ENCODE data around the gene ROPN1B. TPM values are rescaled to one million over a fixed set of nuclear protein-coding genes. Genes with fewer than 3 reads are reported as not detected.

The ROPN1B gene
- total RNA-seq, 1 experiment from 2014 or later, result not detected

GRCh38 chr3:126004217-126004616 lies 35.2 kb downstream of the ROPN1B start:
- ChIA-PET CTCF (no interaction called here), POLR2A (no interaction called here)
- no peaks in the 10 kb centered on the region for H3K27me3 Mint-ChIP-seq (ENCODE audit: insufficient read depth, unreplicated experiment)
- peaks cover 5% of the 10 kb centered on the region for H3K4me1 Mint-ChIP-seq (ENCODE audit: insufficient read depth, unreplicated experiment)
- no TSS peak for BruUV-seq (replicated peaks)
- TF ChIP-seq, protein P1, sequence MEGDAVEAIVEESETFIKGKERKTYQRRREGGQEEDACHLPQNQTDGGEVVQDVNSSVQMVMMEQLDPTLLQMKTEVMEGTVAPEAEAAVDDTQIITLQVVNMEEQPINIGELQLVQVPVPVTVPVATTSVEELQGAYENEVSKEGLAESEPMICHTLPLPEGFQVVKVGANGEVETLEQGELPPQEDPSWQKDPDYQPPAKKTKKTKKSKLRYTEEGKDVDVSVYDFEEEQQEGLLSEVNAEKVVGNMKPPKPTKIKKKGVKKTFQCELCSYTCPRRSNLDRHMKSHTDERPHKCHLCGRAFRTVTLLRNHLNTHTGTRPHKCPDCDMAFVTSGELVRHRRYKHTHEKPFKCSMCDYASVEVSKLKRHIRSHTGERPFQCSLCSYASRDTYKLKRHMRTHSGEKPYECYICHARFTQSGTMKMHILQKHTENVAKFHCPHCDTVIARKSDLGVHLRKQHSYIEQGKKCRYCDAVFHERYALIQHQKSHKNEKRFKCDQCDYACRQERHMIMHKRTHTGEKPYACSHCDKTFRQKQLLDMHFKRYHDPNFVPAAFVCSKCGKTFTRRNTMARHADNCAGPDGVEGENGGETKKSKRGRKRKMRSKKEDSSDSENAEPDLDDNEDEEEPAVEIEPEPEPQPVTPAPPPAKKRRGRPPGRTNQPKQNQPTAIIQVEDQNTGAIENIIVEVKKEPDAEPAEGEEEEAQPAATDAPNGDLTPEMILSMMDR (IDR thresholded peaks at IDR 0.05; ENCODE audit: unreplicated experiment), result no peak
- H3K9me3 Mint-ChIP-seq (ENCODE audit: unreplicated experiment), result peaks cover 17% of the 10 kb centered on the region
- no peak overlapping the region for H3K27ac Mint-ChIP-seq (ENCODE audit: low read depth, unreplicated experiment)
- no peak overlapping the region for H3K4me3 Mint-ChIP-seq (ENCODE audit: unreplicated experiment)
- H3K36me3 Mint-ChIP-seq (ENCODE audit: insufficient read depth, unreplicated experiment), result peaks cover 4% of the 10 kb centered on the region
- intact Hi-C loops (cut with micrococcal nuclease), result no loop called here
- DNase-seq (ENCODE audit: unreplicated experiment), result no peak

- peaks cover 13% of the 10 kb centered on the region for H3K9me3 Mint-ChIP-seq (ENCODE audit: unreplicated experiment)
- POLR2A ChIA-PET, result no interaction called here
- intact Hi-C loops (cut with micrococcal nuclease), result no loop called here
- H3K4me3 Mint-ChIP-seq (ENCODE audit: unreplicated experiment), result no peak overlapping the region
- no peak overlapping the region for H3K27ac Mint-ChIP-seq (ENCODE audit: low read depth, unreplicated experiment)
- DNase-seq (ENCODE audit: unreplicated experiment), result no peak
- peaks cover 4% of the 10 kb centered on the region for H3K36me3 Mint-ChIP-seq (ENCODE audit: insufficient read depth, unreplicated experiment)
- CTCF ChIA-PET, result no interaction called here
- peaks cover 5% of the 10 kb centered on the region for H3K4me1 Mint-ChIP-seq (ENCODE audit: insufficient read depth, unreplicated experiment)
- no peaks in the 10 kb centered on the region for H3K27me3 Mint-ChIP-seq (ENCODE audit: insufficient read depth, unreplicated experiment)
- no TSS peak for BruUV-seq (replicated peaks)
- TF ChIP-seq, protein P1 (IDR thresholded peaks at IDR 0.05; ENCODE audit: unreplicated experiment), result no peak
Observed at GRCh38 chr3:126004692-126005091, 35.7 kb downstream of the ROPN1B start.

- intact Hi-C loops (cut with micrococcal nuclease), result no loop called here
- POLR2A ChIA-PET, result no interaction called here
- Mint-ChIP-seq H3K4me3 (ENCODE audit: unreplicated experiment) (no peak overlapping the region), H3K4me1 (ENCODE audit: insufficient read depth, unreplicated experiment) (peaks cover 5% of the 10 kb centered on the region), H3K36me3 (ENCODE audit: insufficient read depth, unreplicated experiment) (peaks cover 4% of the 10 kb centered on the region), H3K9me3 (ENCODE audit: unreplicated experiment) (peaks cover 11% of the 10 kb centered on the region), H3K27ac (ENCODE audit: low read depth, unreplicated experiment) (no peak overlapping the region), H3K27me3 (ENCODE audit: insufficient read depth, unreplicated experiment) (no peaks in the 10 kb centered on the region)
- CTCF ChIA-PET, result no interaction called here
- no TSS peak for BruUV-seq (replicated peaks)
- DNase-seq (ENCODE audit: unreplicated experiment), result peak; percentile 15
- TF ChIP-seq, protein P1 (IDR thresholded peaks at IDR 0.05; ENCODE audit: unreplicated experiment), result no peak
Observed at GRCh38 chr3:126005951-126006350, 37.0 kb downstream of the ROPN1B start.

- H3K4me1 Mint-ChIP-seq (ENCODE audit: insufficient read depth, unreplicated experiment), result peaks cover 5% of the 10 kb centered on the region
- ChIA-PET CTCF (interaction anchor here (0.6 to 0.8 kb wide), 2 partner anchors 10 to 397 kb away, joined by 3 read pairs; no protein-coding TSS in a partner anchor), POLR2A (no interaction called here)
- H3K36me3 Mint-ChIP-seq (ENCODE audit: insufficient read depth, unreplicated experiment), result peaks cover 4% of the 10 kb centered on the region
- intact Hi-C loops (cut with micrococcal nuclease), result no loop called here
- H3K27ac Mint-ChIP-seq (ENCODE audit: low read depth, unreplicated experiment), result no peak overlapping the region
- TF ChIP-seq, protein P1 (IDR thresholded peaks at IDR 0.05; ENCODE audit: unreplicated experiment), result no peak
- no peak overlapping the region for H3K4me3 Mint-ChIP-seq (ENCODE audit: unreplicated experiment)
- H3K9me3 Mint-ChIP-seq (ENCODE audit: unreplicated experiment), result no peaks in the 10 kb centered on the region
- H3K27me3 Mint-ChIP-seq (ENCODE audit: insufficient read depth, unreplicated experiment), result no peaks in the 10 kb centered on the region
- no TSS peak for BruUV-seq (replicated peaks)
- no peak for DNase-seq (ENCODE audit: unreplicated experiment)
Observed at GRCh38 chr3:126008219-126008618, 39.2 kb downstream of the ROPN1B start.

Measured in MCF 10A (cell line).